Psoas muscle (tissue), 8 donors: Measurements from ENCODE around the gene UTY. TPM values are rescaled to one million over a fixed set of nuclear protein-coding genes. Genes with fewer than 3 reads are reported as not detected.

Experiments
- ATAC-seq, 4 donors: fragments of 200-7000 bp; cut with Tn5 transposase; one replicate each; pipeline ENCODE4 v1.9.1; 2020; ENCODE audit warnings: moderate library complexity in 3 of 4, mild to moderate bottlenecking in 2 of 4
- DNase-seq, 2 donors: peaks; one replicate each; pipeline ENCODE4 v3.0.0-alpha.2; 2020
- H3K27ac ChIP-seq: fragments of 200-600 bp; one replicate; pipeline ENCODE4 v1.8.0; 2022
- H3K27me3 ChIP-seq, 3 donors: fragments of 200-600 bp in 1 of 3; one replicate each; pipeline versions ENCODE4 v1.6.1 to v1.8.0; 2013 to 2022; ENCODE audit warnings: low read length in 2 of 3, mild to moderate bottlenecking in 2 of 3, moderate library complexity in 1 of 3; ENCODE audit not compliant: insufficient read depth in 3 of 3
- H3K36me3 ChIP-seq, 2 donors: fragments of 200-600 bp in 1 of 2; one replicate each; pipeline versions ENCODE4 v1.6.1 to v1.8.0; 2013 to 2022; ENCODE audit warnings: low read depth in 1 of 2, mild to moderate bottlenecking in 1 of 2, moderate library complexity in 1 of 2; ENCODE audit not compliant: insufficient read depth in 1 of 2
- H3K4me1 ChIP-seq: fragments of 200-600 bp; one replicate; pipeline ENCODE4 v1.8.0; 2022
- H3K4me3 ChIP-seq: fragments of 200-600 bp; one replicate; pipeline ENCODE4 v1.8.0; 2022; ENCODE audit warnings: mild to moderate bottlenecking
- H3K9me3 ChIP-seq: fragments of 200-600 bp; one replicate; pipeline ENCODE4 v1.8.0; 2022
- CTCF ChIP-seq: fragments of 200-600 bp; IDR thresholded peaks from one replicate; pipeline ENCODE4 v1.8.0; 2022; ENCODE audit warnings: antibody characterized with exemption
- WGBS, 3 donors: extraction: QIAGEN DNeasy Blood & Tissue Kit; methylation state at CpG; one replicate each; pipeline versions ENCODE4 v1.1.6 to v1.1.7; 2013; 5-methylcytosine and 5-hydroxymethylcytosine counted together
- intact Hi-C, 2 donors: fragments of 100-400 bp; cut with DNase I; formaldehyde crosslinking; loops; one replicate each; pipeline versions ENCODE4 v1.11.0 to v1.14.2; 2022
- polyA plus RNA-seq, 3 donors: library from polyadenylated mRNA; stranded (reverse); fragments of 200-250 nt; gene quantifications; one replicate each; pipeline ENCODE4 v1.2.3, GENCODE V29; 2013
- total RNA-seq, 4 donors: library from RNA; stranded (reverse); fragmentation: NEBNext Ultra II Directional in 2 of 4; extraction: Animal tissue kit (Norgen Biotek cat#: 25700) in 2 of 4; gene quantifications; one replicate each; pipeline versions ENCODE4 v1.2.1 to v1.2.4, GENCODE V29; 2021 to 2023
- donor health status: healthy with polysubstance abuse.
- donor health status: DM: no; HTN: no; CAD: no; lungs with moderate emphysema.
- donor health status: Bipolar disorder and iron deficiency.
- donor health status: healthy.
- donor health status: DM: yes; HTN: yes; CAD: no.
- donor health status: DM: no; HTN: no; CAD: no.
- donor health status: DM: no; HTN: no; CAD: no.
- donor health status: DM: yes; HTN: yes; CAD: no.

Gene UTY
- total and polyA plus RNA-seq, 7 donors, result 1.3 to 4.5 TPM; not detected in 5

- Histone ChIP-seq H3K9me3 (no peaks in the 10 kb centered on the region), H3K27ac (no peak overlapping the region), H3K4me3 (no peak overlapping the region), H3K4me1 (no peaks in the 10 kb centered on the region), H3K36me3 (no peaks in the 10 kb centered on the region), H3K27me3 (no peaks in the 10 kb centered on the region)
- 91% methylated on average over 25 of the region's 25 CpGs; no CpG with 5 or more reads in 1 of the 3 donors for WGBS, 3 donors
- ATAC-seq (no peak), DNase-seq (no peak)
- intact Hi-C loops, result no loop called here
- TF ChIP-seq CTCF, result no peak
These were observed 43.6 kb downstream of the UTY start for GRCh38 chrY:13435968-13436937.

DNA sequence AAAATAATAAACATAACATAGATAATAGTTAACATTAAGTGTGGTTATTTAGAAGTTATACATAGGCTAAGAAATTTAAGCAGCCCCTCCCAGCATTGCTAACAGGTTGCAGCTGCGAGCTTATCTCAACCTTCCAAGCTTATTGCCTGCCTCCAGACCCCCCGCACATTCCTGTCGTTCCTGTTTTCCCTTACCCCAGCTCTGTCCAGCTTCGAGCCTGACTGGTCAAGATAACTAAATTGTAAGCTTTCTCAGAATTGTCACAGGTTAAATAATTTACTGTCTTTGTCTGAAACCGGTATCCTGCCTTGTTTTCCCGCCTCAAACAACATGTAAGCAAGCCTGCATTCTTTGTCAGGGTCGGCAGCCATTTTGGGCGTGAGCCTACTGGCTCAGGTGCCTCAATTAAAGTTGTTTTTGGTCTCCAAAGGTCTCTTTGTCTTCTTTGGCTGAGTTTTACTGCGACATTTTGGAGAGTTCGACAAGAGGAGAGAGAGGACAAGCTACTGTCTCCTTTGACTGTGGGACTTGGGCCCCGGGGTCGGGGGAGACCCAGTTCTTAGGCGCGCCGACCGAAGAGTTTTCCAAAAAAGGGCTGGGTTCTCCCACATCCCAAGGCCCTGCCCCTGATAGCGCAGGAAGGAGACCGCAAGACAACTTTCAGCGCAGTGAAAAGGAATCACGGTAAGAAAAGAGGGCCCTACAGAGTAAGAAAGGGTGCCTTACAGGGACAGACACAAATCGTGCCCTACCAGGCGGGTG is 44.4 kb downstream of the UTY start:
- H3K27ac ChIP-seq, result no peak overlapping the region
- intact Hi-C loops, result no loop called here
- H3K4me1 ChIP-seq, result no peaks in the 10 kb centered on the region
- WGBS, 3 donors, result 93 to 95% methylated on average over 22 of the region's 22 CpGs; no CpG with 5 or more reads in 1 of the 3 donors
- H3K4me3 ChIP-seq, result no peak overlapping the region
- no peak for DNase-seq
- no peak for ATAC-seq
- no peaks in the 10 kb centered on the region for H3K9me3 ChIP-seq
- no peaks in the 10 kb centered on the region for H3K27me3 ChIP-seq
- no peak for TF ChIP-seq CTCF
- H3K36me3 ChIP-seq, result no peaks in the 10 kb centered on the region

DNA sequence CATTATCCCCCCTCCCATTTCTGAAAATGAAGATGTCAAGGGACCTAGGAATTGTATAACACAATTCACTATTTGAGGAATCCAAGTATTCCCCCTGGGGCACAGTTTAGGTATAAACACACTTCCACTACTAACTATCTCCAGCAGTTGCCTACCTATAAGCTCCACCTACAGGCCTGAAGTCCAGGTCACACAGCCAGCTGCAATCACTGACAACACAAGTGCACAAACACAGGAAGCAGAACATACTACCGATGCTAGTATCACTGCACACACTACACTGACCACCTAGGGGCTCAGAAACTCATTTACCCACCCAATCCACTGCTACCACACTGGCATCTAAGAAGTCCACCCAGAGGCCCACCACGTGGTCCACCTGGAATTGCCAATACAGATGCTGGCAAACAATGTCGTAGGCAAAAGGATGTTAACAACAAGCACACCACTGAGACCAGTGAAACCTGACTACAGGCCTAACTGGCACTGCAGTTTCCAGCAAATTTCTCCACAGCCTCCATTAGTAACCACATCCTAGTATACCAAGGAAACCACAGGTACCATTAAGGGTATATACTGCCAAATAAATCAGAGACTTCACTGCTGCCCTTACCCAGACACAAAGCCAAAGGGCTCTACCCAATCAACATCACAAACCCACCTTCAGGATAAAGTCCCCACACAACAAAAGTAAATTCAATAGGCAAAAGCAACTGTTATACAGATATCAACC is 47.4 kb downstream of the UTY start:
- Histone ChIP-seq H3K4me1 (no peaks in the 10 kb centered on the region), H3K27me3 (no peaks in the 10 kb centered on the region), H3K4me3 (no peak overlapping the region), H3K27ac (no peak overlapping the region), H3K9me3 (no peaks in the 10 kb centered on the region), H3K36me3 (no peaks in the 10 kb centered on the region)
- TF ChIP-seq CTCF, result no peak
- intact Hi-C loops, result no loop called here
- ATAC-seq, result no peak
- WGBS, 3 donors, result 89 to 97% methylated on average over 3 of the region's 3 CpGs; no CpG with 5 or more reads in 1 of the 3 donors
- no peak for DNase-seq

DNA sequence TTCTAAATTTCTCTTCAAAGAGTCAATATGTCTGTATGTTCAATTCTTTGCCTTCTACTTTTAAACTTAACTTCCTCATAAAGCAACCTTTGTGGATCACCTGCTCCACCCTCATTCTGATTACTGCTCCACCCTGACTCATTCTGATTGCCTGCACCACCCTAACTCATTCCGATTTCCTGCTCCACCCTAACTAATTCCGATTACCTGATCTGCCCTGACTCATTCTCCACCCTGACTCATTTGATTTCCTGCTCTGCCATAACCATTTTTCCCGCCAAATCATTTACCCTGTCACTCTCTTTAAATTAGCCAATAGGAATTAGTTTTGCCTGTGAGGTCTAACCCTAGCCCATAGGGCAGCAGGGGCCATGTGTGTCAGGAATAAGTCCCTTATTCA is 50.3 kb downstream of the UTY start:
- DNase-seq, result no peak
- no peak for TF ChIP-seq CTCF
- no peaks in the 10 kb centered on the region for H3K4me1 ChIP-seq
- no peak for ATAC-seq
- H3K27ac ChIP-seq, result no peak overlapping the region
- no peaks in the 10 kb centered on the region for H3K36me3 ChIP-seq
- WGBS, 3 donors, result 95 to 97% methylated on average over 3 of the region's 3 CpGs; no CpG with 5 or more reads in 1 of the 3 donors
- H3K4me3 ChIP-seq, result no peak overlapping the region
- no peaks in the 10 kb centered on the region for H3K9me3 ChIP-seq
- intact Hi-C loops, result no loop called here
- H3K27me3 ChIP-seq, result no peaks in the 10 kb centered on the region
